ENCODE data around the gene ANKRD2.

ANKRD2 gene

DNA sequence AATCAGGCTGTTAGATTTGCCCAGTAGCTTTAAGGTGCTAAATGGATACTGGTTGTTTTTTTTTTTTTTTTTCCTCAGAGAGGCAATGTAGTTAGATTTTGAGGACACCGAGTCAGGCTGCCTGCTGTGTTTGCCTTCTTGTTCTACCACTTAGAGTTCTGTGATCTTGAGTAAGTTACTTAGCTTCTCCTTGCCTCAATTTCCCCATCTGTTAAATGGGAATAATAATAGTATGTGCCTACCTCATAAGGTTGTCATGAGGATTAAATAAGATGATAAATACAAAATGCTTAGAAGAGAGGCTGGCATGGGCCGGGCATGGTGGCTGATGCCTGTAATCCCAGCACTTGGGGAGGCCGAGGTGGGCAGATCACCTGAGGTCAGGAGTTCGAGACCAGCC lies 46.2 kb downstream of the ANKRD2 start:
- Histone ChIP-seq H3K9me3 (ENCODE audit: control insufficient read depth, low read length) (no peaks in the 10 kb centered on the region), H3K36me3 (ENCODE audit: control insufficient read depth, insufficient read depth, low read length) (peaks cover 5% of the 10 kb centered on the region), H3K4me3 (ENCODE audit: insufficient read depth, low read depth, low read length) (no peak overlapping the region), H3K27me3 (ENCODE audit: control insufficient read depth, insufficient read depth, low read length, poor library complexity, severe bottlenecking) (no peaks in the 10 kb centered on the region), H3K4me1 (ENCODE audit: control insufficient read depth, insufficient read depth, low read length) (no peaks in the 10 kb centered on the region), H3K27ac (ENCODE audit: insufficient read depth, low read depth, low read length, poor library complexity, severe bottlenecking) (no peak overlapping the region)
- WGBS, 2 experiments, result 95 to 96% methylated on average over 3 to 4 of the region's 4 CpGs

DNA sequence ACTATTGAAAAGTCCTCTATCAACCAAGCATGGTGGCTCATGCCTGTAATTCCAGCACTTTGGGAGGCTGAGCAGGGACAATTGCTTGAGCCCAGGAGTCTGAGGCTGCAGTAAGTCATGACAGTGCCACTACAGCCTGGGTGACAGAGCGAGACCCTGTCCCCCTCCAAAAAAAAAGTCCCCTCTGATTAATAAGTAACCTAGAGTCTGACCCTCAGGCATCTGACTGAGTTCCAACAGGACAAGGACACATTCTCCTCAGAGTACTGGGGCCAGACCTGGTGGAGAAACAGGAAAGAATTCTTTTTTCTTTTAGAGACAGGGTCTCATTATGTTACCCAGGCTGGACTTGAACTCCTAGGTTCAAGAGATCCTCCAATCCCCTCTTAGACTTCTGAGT lies 50.7 kb downstream of the ANKRD2 start:
- Histone ChIP-seq H3K4me1 (ENCODE audit: control insufficient read depth, insufficient read depth, low read length) (no peaks in the 10 kb centered on the region), H3K27me3 (ENCODE audit: control insufficient read depth, insufficient read depth, low read length, poor library complexity, severe bottlenecking) (no peaks in the 10 kb centered on the region), H3K4me3 (ENCODE audit: insufficient read depth, low read depth, low read length) (no peak overlapping the region), H3K27ac (ENCODE audit: insufficient read depth, low read depth, low read length, poor library complexity, severe bottlenecking) (no peak overlapping the region), H3K36me3 (ENCODE audit: control insufficient read depth, insufficient read depth, low read length) (peaks cover 5% of the 10 kb centered on the region), H3K9me3 (ENCODE audit: control insufficient read depth, low read length) (no peaks in the 10 kb centered on the region)
- WGBS, 2 experiments, result 96 to 100% methylated on average over 1 of the region's 1 CpG

DNA sequence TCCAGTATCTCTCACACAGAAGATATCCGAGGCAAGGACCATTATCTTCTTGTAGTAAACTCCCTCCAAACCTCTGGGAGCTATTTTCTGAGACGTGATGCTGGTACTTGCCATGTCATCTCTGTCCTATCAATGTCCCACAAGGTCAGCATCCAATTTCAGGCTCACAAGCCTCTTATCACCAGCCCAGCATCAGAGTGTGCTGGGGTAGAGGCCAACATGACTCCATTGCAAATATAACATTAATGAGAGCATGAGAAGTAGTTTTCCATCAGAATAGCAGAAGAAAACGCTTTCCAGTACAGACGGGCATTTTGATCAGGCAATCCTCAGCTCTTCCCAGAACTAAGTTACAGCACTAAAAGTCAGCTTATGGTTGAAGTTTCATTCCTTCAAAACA lies 55.2 kb downstream of the ANKRD2 start:
- no peaks in the 10 kb centered on the region for H3K27me3 ChIP-seq (ENCODE audit: control insufficient read depth, insufficient read depth, low read length, poor library complexity, severe bottlenecking)
- no peaks in the 10 kb centered on the region for H3K9me3 ChIP-seq (ENCODE audit: control insufficient read depth, low read length)
- no peaks in the 10 kb centered on the region for H3K4me1 ChIP-seq (ENCODE audit: control insufficient read depth, insufficient read depth, low read length)
- H3K4me3 ChIP-seq (ENCODE audit: insufficient read depth, low read depth, low read length), result no peak overlapping the region
- H3K27ac ChIP-seq (ENCODE audit: insufficient read depth, low read depth, low read length, poor library complexity, severe bottlenecking), result no peak overlapping the region
- 92 to 97% methylated on average over 4 of the region's 4 CpGs for WGBS, 2 experiments
- no peaks in the 10 kb centered on the region for H3K36me3 ChIP-seq (ENCODE audit: control insufficient read depth, insufficient read depth, low read length)

DNA sequence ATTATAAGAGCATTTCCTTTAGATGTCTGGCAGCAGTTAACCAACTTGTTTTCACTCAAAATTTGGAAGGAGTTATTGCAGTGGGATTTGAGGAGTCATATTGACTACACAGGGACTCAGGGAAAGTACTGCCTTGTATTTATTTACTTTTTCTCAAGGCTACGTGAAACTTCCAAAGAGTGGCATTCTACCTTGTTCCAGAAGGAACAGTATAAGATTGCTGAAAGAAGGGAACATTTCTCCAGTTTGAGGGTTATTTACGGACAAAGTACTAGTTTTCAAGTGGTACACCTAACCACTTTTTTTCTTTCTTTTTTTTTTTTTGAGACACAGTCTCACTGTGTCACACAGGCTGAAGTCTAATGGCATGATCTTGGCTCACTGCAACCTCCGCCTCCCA lies 55.6 kb downstream of the ANKRD2 start:
- 92 to 96% methylated on average over 3 of the region's 3 CpGs for WGBS, 2 experiments
- Histone ChIP-seq H3K36me3 (ENCODE audit: control insufficient read depth, insufficient read depth, low read length) (no peaks in the 10 kb centered on the region), H3K27ac (ENCODE audit: insufficient read depth, low read depth, low read length, poor library complexity, severe bottlenecking) (no peak overlapping the region), H3K27me3 (ENCODE audit: control insufficient read depth, insufficient read depth, low read length, poor library complexity, severe bottlenecking) (no peaks in the 10 kb centered on the region), H3K4me3 (ENCODE audit: insufficient read depth, low read depth, low read length) (no peak overlapping the region), H3K4me1 (ENCODE audit: control insufficient read depth, insufficient read depth, low read length) (no peaks in the 10 kb centered on the region), H3K9me3 (ENCODE audit: control insufficient read depth, low read length) (no peaks in the 10 kb centered on the region)

DNA sequence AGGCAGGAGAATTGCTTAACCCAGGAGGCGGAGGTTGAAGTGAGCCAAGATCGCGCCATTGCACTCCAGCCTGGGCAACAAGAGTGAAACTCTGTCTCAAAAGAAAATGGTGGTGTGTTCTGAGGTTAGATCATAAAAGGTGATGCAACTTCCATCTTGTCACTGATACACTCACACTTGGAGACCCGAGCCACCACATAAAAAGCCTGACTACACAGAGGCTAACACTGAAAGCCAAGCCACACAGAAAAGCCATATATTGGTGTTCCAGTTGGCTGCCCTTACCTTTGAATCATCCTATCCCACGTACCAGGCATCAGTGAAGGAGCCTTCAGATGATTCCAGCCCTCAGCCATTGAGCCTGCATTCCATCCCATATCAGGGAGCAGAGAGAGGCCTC lies 56.7 kb downstream of the ANKRD2 start:
- no peaks in the 10 kb centered on the region for H3K9me3 ChIP-seq (ENCODE audit: control insufficient read depth, low read length)
- no peaks in the 10 kb centered on the region for H3K4me1 ChIP-seq (ENCODE audit: control insufficient read depth, insufficient read depth, low read length)
- no peaks in the 10 kb centered on the region for H3K36me3 ChIP-seq (ENCODE audit: control insufficient read depth, insufficient read depth, low read length)
- WGBS, 2 experiments, result 88 to 95% methylated on average over 5 of the region's 5 CpGs
- H3K4me3 ChIP-seq (ENCODE audit: insufficient read depth, low read depth, low read length), result no peak overlapping the region
- no peaks in the 10 kb centered on the region for H3K27me3 ChIP-seq (ENCODE audit: control insufficient read depth, insufficient read depth, low read length, poor library complexity, severe bottlenecking)
- no peak overlapping the region for H3K27ac ChIP-seq (ENCODE audit: insufficient read depth, low read depth, low read length, poor library complexity, severe bottlenecking)

DNA sequence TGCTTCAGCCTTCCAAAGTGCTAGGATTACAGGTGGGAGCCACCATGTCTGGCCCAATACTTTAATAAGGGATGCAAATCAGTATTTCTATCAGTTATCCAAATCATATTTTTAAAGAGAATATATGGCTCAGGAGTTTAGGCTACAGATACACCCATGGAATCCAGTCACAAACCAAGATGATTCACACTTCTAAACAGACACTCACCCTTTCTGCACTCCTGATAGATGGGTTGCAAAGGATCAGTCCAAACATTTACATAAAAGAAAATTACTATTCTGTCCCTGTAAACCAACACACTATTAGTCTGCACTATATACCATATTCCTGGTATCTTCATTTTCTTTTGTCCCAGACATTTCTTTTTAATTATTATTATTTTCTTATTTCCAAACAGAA lies 58.5 kb downstream of the ANKRD2 start:
- H3K27me3 ChIP-seq (ENCODE audit: control insufficient read depth, insufficient read depth, low read length, poor library complexity, severe bottlenecking), result no peaks in the 10 kb centered on the region
- H3K9me3 ChIP-seq (ENCODE audit: control insufficient read depth, low read length), result no peaks in the 10 kb centered on the region
- no peak overlapping the region for H3K4me3 ChIP-seq (ENCODE audit: insufficient read depth, low read depth, low read length)
- no peak overlapping the region for H3K27ac ChIP-seq (ENCODE audit: insufficient read depth, low read depth, low read length, poor library complexity, severe bottlenecking)
- no peaks in the 10 kb centered on the region for H3K4me1 ChIP-seq (ENCODE audit: control insufficient read depth, insufficient read depth, low read length)
- H3K36me3 ChIP-seq (ENCODE audit: control insufficient read depth, insufficient read depth, low read length), result no peaks in the 10 kb centered on the region

DNA sequence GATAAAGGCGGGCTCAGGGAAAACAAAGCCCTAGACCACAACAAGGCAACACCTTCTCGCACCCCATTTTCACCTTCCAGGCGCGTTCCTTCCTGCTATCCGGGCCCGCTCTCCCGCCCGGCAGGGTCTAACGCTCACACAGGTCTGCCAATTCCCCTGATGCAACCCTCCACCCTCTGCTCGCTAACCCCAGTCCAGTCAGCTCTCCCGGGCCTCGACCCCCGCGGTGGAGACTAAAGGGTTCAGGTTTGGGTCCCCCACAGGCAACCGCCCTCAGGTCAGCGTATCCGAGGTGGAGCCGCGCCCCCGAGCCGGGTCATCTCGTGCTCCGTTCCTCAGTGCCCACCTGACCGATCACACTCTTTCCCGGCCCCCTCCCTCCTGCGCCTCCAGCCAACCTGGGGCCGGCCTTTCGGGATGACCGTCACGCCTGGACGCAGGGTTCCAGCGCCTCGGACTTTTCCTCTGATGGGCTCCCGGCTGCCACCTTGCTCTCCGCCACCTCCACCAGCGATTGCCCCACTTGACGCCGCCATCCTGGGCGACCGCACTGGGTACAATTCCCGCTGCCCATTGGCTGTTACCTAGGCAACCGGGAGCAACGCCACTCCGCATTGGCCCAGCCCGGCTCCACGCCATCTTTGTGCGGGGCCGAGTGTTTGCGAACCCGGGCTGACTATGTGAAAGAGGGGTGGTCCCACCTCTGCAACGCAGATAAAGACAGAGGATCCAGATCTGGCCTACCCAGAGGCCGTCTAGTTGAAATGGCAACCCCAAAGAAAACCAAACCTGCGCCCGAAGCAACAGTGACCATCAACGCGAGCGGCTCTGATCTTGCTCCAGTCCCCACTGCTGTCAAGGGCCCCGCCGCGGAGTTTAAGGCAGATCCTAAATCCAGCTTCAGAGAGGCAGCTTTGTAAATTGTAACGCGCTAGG lies 60.6 kb downstream of the ANKRD2 start, which contains the start of gene MORN4:
Gene MORN4 (minus strand): TSS at position 552 of the 936 bp plus-strand sequence. CDS start 13,847 bp downstream, outside the sequence.
- H3K27ac ChIP-seq (ENCODE audit: insufficient read depth, low read depth, low read length, poor library complexity, severe bottlenecking), result peak within 1 kb of the TSS; percentile 18
- 8 to 9% methylated on average over 62 of the region's 62 CpGs for WGBS, 2 experiments

More for the DNA sequence above, 60.6 kb downstream of the ANKRD2 start, which contains the start of gene MORN4:
- Histone ChIP-seq H3K9me3 (ENCODE audit: control insufficient read depth, low read length) (no peaks in the 10 kb centered on the region), H3K4me3 (ENCODE audit: insufficient read depth, low read depth, low read length) (peak within 1 kb of the TSS; percentile 63), H3K4me1 (ENCODE audit: control insufficient read depth, insufficient read depth, low read length) (no peaks in the 10 kb centered on the region), H3K36me3 (ENCODE audit: control insufficient read depth, insufficient read depth, low read length) (no peaks in the 10 kb centered on the region), H3K27me3 (ENCODE audit: control insufficient read depth, insufficient read depth, low read length, poor library complexity, severe bottlenecking) (no peaks in the 10 kb centered on the region)
